ENCODE results near the gene SNAP47.

The SNAP47 gene

DNA sequence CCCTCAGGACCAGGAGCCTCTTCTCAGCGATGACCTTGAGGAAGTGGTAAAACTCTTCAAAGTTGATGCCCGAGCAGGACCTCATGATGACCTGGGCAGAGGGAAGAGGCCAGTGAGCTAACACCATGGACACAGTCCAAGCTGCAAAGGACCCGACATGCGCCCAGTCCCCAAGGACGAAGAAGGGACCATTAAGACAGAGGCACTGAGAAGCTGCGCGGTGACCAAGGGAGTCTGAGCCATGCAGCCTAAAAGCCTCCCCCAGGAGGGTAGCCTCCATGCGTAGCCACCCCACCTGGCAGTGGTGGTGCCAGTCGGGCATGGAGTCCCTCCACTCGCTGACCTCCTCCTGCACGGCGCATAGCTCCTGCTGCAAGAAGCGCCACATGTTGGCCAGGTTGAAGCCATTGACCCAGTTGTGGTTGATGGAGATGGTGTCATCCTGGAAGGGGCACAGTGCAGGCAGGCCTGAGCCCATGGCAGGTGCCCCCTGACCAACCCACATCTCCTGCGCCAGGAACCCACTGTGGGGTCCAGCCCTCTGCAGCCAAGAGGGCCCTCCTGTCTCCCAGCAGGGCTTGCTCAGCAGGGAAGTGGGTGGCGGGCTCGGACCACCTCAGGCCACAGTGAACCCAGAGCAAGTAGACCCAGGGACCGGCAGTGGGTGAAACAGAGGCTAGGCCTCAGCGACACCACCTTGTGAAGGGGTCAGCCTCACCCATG, 2.5 kb upstream of the SNAP47 start:
- no peak for DNase-seq

DNA sequence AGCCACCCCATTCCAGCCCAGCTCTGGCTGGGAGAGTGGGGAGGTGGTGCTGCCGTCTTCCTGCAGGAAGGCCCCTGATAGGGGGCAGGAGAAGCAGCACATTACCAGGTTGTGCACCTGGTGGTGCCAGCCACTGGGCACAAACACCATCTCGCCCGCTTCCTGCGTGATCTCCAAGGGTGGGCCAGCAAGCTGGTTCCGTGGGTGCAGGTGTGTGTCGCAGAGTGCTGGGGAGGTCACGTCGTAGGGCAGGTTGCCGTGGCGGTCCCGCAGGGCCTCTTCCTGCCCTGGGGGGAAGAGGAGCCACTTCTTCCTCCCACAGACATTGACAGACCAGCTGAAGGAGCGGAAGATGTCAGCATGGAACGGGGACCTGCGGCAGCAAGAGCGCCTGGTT, 1.9 kb upstream of the SNAP47 start:
- no peak for DNase-seq

DNA sequence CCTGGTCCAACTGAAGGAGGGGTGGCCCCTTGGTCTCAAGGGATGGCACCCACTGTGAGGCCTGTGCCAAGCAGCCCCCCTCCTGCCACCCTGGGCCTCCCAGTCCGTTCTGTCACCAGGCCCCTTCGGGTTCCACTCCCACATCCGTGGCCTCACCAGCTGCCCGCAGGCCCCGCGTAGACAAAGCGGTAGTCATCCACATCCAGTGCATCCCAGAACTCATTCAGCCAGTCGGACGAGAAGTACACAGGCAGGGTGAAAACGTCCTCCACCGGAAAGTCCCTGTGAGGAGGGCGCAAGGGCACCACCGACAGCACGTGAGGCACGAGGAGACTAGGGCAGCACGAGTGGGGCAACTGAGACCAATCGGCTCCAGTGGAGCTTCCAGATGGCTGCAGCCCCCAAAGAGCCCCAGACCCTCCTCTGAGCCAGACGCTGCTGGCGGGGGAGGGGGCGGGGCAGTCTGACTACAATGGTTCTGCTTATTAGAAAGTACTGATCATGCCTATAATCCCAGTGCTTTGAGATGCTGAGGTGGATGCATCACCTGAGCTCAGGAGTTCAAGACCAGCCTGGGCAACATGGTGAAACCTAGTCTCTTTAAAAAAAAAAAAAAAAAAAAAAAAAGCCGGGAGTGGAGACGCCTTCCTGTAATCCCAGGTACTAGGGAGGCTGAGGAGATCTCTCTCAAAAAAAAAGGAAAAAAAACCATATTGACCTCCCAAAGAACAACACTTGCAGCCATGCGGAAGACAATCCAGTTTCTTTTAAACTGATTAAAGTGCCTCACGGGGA, 1.3 kb upstream of the SNAP47 start:
- DNase-seq = no peak

DNA sequence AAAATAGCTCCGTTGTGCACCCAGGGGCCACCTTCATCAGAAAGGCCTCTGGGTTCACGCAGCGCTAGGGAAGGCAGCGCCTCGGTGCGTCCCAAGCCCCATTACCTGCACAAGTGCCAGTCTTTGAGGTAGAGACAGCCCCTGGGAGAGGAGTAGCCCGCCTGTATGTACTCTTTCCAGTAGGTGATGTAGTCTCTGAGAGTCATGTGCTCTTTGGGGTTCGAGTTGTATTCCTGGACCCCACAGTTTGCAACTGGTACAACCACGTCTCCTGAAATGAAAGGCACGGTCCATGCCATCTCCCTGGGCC, 734 bp upstream of the SNAP47 start:
- DNase-seq = no peak

DNA sequence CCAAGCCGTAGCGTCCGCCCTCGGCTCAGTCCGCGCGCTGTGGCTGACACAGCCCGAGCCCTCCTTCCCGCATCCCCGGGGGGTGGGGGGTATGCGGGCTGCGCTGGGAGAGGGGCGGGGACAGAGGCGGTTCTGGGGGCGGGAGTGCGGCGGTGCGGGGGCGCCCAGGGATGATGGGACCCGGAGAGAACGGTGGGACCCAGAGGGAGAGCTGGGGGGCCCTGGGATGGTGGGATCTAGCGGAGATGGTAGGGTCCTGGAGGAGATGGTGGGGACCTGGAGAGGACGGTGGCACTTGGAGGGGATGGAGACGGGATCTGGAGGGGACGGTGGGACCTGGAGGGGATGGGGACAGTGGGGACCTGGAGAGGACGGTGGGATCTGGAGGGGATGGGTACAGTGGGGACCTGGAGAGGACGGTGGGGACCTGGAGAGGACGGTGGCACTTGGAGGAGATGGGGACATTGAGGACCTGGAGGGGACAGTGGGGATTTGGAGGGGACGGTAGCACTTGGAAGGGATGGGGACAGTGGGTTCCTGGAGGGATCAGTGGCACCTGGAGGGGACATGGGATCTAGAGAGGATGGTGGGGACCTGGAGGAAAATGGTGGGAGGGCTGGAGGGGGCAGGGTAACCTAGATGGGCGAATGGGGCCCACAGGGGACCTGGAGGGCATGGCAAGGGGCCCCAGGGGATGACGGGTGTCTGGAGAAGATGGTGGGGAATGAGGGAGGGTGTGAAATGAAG, 477 bp downstream of the SNAP47 start:
- no peak for DNase-seq

DNA sequence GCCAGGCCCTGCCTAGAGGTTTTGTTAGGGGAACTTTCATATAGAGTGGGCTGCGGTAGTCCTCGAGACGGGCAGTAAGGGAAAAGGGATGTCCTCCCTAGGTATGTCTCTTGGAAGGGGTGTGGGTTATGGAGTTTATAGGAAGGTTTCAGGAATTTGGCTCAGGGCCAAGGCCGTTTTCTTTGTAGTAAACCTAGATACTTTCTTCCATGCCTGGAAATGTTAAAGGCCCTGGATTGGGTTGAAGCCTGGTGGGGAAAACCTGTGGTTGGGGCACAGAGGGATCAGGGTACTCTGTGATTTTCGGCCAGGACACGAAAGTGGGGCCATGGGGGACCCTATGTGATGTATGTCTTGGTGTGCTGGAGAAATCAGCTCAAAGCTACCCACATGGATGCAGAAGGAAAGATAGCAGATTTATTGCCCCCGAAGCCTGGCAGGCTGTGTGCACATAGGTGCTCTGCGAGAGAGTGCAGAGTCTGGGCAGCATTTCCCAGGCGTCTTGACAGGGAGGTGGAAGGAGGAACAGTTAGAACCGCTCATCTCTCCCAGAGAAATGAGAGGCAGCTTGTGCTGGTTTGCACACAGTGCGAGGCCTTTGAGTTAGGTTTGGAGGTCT, 1.7 kb downstream of the SNAP47 start:
- DNase-seq = no peak

DNA sequence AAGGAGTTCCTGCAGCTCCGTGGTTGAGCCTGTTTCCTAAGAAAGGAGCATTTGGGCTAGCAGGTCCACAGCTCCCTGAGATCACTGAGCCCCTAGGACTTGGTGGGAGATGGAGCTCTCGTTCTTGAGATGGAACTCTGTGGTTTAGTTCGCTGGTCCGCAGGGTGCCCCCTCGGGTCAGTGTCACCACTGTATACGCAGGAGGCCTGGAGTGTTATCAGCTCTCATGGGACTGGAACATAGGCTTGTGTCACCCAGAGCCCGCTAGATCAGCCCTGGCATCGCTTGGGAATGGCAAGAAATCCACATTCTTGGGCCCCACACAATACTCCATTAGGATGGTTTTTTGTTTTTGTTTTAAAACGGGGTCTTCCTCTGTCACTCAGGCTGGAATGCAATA, 3.6 kb downstream of the SNAP47 start:
- no peak for DNase-seq

DNA sequence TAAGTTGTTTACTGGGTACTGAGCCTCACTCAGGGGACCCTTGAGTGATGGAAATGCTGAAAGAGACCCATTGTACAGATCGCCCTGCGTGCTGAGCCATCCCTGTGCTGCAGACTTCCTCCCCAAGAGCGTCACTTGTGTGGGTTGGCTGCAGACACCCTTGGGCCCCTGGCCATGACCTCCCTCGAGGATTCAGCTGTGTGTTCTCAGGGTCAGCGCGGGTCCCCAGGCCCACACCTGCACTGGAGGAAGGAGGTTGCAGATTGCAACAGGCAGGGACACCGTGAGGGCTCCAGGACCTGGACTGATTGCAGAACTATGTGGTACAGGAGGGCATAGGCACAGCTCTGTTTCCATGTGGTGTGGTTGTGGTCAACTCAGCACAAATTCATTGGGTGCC, 4.4 kb downstream of the SNAP47 start:
- DNase-seq = no peak

DNA sequence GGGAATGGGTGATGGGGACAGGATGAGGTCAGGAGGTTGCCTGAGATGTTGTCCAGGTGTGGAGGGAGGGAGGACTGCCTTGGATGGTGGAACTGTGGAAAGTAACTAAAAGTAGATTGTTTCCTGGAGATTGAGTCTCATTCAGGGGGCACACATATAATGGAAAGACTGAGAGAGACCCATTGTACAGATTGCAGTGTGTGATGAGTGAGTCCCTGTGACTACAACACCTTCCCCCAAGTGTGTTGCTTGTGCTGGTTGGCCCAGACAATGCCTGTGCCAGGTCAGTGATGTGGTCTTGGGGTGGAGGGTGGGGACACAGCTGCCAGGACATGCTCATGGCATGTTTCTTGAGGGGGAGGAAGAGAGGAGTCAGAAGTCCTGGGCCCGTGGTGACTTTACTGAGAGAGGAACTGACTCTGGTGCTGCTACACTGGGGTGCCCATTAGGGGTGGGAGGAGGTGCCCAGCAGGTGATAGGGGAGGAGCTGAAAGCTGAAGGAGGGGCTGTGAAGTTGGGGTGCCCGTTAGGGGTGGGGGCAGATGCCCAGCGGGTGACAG, 5.2 kb downstream of the SNAP47 start:
- no peak for DNase-seq

DNA sequence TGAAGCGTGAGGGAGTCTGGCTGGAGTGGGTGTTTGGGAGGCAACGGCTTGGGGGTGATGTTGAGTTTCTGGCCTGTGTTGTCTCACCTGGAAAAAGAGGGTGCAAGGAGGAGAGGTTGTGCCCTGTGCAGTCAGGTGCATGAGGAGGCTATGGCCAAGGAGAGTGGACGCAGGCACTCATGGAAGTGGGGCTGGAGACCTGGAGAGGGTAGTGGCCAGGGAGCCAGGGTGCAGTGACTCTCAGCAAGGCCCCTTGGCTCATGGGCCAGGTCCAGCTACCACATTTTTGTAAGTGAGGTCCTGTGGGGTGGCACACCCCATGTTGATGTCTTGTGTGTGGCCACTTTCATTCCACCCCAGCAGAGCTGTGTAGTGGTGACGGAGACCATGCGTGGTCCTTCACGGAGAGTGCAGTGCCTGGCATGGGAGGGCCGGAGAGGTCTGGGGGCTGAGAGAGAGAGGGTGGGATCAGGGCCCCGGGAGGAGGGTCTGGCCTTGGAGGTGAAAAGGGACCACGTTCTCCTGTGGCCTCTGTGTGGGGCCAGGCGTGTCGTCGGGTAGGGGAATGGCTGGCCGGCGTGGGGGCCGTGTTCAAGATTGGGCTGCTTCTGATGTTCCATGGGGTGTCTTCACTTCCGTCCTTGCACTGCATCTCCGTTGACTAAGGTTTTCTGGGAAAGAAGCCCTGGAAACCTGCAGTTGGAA, 6.1 kb downstream of the SNAP47 start:
- no peak for DNase-seq

DNA sequence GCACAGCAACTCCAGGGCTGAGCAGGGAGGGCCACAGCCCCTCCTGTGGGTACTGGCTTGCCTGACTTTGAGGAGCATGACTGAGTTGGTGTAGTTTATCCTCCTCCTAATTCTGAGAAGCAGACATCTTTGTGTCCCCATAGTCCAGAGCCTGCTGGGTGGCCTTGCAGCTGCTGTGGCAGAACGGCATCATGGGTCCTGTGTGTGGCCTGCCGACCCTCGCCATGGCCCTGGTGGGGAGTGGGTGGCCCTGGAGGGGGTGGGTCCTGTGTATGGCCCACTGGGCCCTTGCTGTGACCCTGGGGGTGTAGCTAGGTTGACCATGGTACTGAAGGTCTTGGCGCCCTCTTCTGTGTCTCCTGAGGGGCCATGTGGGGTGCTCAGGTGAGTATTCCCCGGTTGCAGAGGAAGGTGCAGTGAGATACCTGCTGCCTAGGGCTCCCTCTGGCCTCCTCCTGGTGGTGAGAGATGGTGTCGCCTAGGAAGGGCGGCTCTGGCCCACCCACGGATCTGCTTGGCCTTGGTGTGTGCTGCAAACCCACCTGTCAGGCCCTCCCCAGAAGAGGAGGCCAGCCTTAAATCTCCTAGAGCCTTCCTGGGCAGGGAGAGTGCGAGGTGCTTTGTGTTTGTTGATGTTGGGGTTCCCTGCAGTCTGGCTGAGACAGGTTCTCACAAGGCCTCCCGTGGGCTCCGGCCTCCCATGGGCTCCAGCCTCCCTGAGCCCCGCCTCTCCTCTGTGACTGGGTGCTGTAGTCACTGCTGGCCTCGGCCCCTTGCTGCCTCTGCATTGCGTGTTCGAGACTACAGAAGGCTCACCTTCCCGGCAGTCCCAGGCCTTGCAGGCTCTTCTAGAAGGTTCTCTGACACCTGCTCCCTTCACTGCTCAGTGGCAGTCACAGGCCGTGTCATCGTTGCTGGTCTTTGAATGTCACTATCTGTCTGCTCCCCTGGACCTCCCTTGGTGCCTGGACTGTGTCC, 7.8 kb downstream of the SNAP47 start:
- DNase-seq = no peak

DNA sequence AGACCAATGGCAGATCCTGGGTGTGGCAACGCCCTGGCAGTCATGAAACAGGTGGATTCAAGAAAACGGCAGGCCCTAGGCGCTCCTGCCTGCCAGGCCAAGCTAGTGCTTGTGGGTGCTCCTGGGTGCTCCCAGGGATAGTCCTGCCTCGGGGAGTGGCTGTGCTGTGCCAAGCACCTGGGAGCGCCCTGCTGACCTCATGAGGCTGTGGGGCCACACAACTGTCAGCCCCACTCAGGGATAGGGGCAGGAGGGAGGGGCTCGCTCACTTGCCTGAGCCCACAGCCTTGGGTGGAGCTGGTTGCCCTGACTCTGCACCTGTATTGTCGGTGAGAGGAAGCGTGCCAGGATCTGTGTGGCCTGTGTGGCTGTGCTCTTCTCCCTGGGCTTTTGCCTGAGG, 9.4 kb downstream of the SNAP47 start:
- no peak for DNase-seq

DNA sequence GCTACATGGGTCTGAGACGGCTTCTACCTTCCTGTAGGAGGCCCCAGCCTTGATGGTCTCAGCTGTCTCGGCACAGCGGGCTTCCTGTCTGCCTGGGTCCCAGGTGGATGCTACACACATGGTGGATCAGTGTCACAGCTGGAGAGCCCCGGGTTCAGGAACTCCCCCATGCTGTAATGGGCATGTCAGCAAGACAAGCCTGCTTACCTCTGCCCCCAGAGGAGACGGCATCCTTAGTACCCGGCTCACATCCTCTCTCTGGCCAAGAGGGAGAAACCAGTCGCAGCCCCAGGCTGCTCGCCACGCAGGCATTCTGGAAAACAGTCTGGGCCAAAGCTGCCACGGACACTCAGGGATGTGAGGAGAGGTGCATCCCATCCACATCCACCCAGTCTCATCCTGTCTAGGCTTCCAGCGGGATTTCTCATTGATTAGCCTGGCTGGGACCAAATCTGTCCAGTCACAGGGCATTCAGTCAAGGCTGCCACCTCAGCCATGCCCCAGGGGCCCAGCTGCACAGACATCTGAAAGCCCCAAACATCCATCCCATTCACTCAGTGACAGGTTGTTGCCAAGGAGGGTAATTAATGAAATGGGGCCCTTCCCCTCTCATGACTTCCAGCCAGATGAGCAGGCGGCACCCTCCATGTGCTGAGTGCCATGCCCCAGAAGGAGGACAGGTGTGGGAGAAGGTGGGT, 10.5 kb downstream of the SNAP47 start:
- no peak for DNase-seq

DNA sequence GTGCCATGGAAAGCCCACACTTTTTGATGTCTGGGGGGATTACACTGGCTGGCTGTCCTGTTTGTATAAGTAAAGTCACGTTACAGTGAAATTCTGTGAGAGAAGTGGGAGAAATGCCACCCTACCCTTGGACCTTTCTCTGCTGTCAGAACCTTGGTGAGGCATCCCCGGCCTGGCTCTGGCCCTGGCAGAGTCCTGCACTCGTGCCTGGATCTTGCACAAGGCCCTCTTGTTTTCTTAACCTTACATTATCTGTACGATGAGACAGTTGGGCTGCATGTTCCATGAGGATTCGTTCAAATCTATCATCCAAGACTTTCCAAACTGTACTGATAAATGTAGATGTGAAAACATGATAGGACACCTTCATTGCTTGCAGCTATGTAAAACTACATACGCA, 11.4 kb downstream of the SNAP47 start:
- DNase-seq = no peak

DNA sequence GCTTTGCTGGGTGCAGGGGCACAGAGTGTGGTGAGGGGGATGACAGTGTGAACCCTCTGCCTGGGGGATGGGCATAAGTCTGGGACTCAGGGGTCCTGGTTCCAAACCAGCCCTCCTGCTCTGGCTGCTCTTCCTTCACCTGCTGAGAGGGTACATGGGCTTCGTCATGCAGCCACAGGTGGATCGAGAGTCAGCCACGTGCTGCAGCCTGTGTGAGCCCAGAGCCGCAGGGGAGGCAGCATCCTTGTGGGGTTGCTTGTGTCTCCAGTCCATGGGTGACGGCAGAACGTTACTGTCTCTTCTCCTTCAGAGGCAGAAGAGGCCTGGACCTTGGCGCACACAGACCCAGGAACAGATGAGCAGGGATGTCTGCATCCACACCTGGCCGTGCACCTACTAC, 12.1 kb downstream of the SNAP47 start:
- DNase-seq = no peak

DNA sequence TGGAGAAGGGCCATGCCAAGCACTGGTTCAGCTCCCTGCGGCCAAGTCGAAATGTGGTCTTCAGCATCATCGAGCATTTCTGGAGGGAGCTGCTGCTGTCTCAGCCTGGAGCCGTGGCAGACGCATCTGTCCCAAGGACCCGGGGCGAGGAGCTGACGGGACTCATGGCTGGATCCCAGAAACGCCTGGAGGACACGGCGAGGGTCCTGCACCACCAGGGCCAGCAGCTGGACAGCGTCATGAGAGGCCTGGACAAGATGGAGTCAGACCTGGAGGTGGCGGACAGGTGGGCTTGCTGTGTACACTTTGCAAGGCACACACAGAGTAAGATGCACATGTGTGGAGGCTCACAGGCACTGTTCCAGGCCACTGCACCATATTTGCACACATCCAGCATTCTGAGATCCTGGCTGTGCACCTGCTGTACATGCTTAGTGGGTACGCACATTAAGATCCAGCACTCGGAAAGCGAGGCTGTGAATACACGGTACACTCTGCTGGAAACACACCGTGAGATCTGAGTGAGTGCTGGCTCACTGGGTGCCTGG, 12.8 kb downstream of the SNAP47 start:
- no peak for DNase-seq

DNA sequence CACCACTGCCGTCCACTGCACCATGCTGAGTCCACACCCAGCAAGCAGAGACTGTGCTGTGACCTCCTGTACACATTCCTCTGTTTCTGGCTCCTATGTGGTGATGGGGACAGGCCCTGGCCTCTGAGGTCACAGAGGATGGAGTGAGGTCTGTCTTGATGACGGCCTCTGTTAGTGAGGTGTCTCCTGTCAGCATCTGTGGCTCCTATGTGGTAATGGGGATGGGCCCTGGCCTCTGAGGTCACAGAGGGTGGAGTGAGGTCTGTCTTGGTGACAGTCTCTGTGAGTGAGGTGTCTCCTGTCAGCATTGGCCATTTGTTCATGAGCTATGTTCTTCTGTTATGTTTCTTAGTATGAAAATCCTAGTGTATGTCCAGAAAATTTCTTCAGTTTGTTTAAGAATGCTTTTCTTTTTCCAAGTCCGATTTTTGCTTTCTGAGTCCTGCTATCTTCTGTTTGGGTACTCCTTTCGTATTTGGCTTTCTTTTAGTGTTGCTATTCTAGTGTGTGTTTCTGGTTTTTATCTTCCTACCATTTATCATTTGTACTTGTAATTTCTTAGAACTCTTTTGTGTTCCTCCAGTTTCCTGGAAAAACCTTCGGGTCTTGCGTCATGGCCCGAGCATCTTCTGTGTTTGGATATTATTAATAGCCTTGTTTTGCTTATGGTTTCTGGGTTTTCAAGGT, 13.4 kb downstream of the SNAP47 start:
- no peak for DNase-seq

DNA sequence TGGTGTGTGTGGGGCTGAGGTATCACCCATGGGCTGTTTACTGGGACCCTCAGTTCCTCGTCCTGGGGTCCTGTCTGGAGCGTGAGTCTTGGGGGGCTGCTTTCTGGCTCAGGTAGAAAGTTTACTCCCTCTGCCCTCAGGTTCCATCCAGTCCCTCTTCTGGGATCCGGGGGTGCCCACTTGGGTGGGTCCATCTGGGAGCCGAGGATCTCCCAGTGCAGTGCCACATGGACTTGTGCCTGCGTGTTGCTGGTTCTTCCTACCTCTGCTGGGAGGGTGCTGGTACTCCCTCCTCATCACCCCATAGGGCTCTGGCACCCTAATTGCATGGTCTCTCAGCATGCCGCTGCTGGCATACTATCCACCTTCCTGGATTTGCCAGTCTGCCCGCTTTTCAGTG, 14.0 kb downstream of the SNAP47 start:
- no peak for DNase-seq

DNA sequence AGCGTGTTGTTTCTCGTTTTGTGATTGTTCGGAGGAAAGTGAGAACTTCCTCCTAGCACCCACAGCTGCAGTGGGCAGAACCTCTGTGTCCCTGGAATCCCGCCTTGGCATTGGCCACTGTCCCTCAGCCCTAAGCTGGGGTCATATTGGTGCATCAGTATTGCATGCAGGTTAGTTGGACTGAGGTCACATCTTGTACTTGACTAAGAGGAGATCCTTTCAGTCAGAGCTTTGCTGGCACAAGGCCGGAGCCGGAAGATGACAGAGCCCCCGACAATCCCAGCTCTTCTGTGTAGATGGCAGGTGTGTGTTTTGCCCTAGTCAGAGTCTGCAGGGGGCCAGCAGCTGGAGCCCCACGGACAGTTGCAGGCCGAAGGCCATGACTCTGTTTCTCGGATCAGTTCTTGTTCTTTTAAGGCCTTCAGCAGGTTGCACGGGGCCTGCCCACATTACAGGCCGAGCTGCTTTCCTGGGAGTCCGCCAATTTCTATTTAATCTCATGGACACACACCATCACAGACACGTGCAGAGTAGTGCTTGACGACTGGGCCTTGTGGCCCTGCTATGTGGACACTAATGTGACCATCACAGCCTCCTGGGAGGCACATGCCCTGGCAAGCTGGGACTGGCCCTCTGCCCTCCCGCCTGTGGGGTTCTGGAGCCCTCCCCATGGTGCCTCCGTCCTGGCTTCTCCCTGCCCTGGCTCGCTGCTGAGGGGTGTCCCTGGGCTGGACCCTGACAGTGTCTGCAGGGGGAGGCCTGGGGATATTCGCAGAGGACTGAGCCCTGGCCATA, 14.9 kb downstream of the SNAP47 start:
- no peak for DNase-seq

All from activated T-cell treated with anti-CD3 and anti-CD28 coated beads, Interleukin-2, amount 50 U/mL, for 1 hour (primary cell).